Measurements from ENCODE around the gene MLIP. TPM values are rescaled to one million over a fixed set of nuclear protein-coding genes. Genes with fewer than 3 reads are reported as not detected.

Gene MLIP
- total and polyA plus RNA-seq, 2 experiments from 2014 or later = not detected

GRCh38 chr6:54114991-54115390, 3.7 kb downstream of the MLIP start:
- no peaks in the 10 kb centered on the region for H3K27me3 ChIP-seq (ENCODE audit: insufficient read depth)
- no peak overlapping the region for H2AFZ ChIP-seq
- no peak for TF ChIP-seq POLR2AphosphoS5 (IDR thresholded peaks at IDR 0.05; ENCODE audit: low read depth)
- TF ChIP-seq CREB1 (CRISPR knock-in tag; IDR thresholded peaks at IDR 0.05; ENCODE audit: low read depth) = no peak
- no peak for TF ChIP-seq ZNF114 (CRISPR knock-in tag; IDR thresholded peaks at IDR 0.05)
- no peak for TF ChIP-seq NANOG (IDR thresholded peaks at IDR 0.05; ENCODE audit: borderline replicate concordance)
- TF ChIP-seq ETS1 (IDR thresholded peaks at IDR 0.05) = no peak
- no peak for TF ChIP-seq ZNF331 (CRISPR knock-in tag; IDR thresholded peaks at IDR 0.05; ENCODE audit: low read depth)
- TF ChIP-seq REST (IDR thresholded peaks at IDR 0.05; ENCODE audit: unreplicated experiment) = no peak
- TF ChIP-seq CTCF (conservative IDR thresholded peaks at IDR 0.05; ENCODE audit: low read depth in 2 of 2) = no peak
- H3K4me3 ChIP-seq = no peak overlapping the region
- H3K27ac Mint-ChIP-seq = no peak overlapping the region
- no peak overlapping the region for H3K27ac ChIP-seq (ENCODE audit: low read depth)
- H3K36me3 ChIP-seq (ENCODE audit: insufficient read depth) = no peaks in the 10 kb centered on the region
- no peak overlapping the region for H3K4me2 ChIP-seq
- ATAC-seq (no peak), DNase-seq (ENCODE audit: low spot score) (no peak)
- H3K4me3 Mint-ChIP-seq = no peak overlapping the region
- H3K4me1 Mint-ChIP-seq = peaks cover 9% of the 10 kb centered on the region
- no peaks in the 10 kb centered on the region for H3K27me3 Mint-ChIP-seq (ENCODE audit: insufficient read depth, low read depth, poor library complexity)
- H4K20me1 ChIP-seq (replicated peaks; ENCODE audit: insufficient read depth) = no peaks in the 10 kb centered on the region
- 0 out of 3 replicates have a peak, but pooled peaks cover 4% of the 10 kb centered on the region for H3K36me3 Mint-ChIP-seq (ENCODE audit: low read depth)
- no peaks in the 10 kb centered on the region for H3K4me1 ChIP-seq (ENCODE audit: insufficient read depth)
- peaks cover 8% of the 10 kb centered on the region for H3K9me2 ChIP-seq (ENCODE audit: insufficient read depth)
- no peaks in the 10 kb centered on the region for H3F3A ChIP-seq (replicated peaks; ENCODE audit: low read depth)
- no peaks in the 10 kb centered on the region for H3K9me3 Mint-ChIP-seq
- no peaks in the 10 kb centered on the region for H3K79me2 ChIP-seq (replicated peaks; ENCODE audit: insufficient read depth)

- ATAC-seq (no peak), DNase-seq (ENCODE audit: low spot score) (no peak)
- H3F3A ChIP-seq (replicated peaks; ENCODE audit: low read depth) = no peaks in the 10 kb centered on the region
- H3K27ac ChIP-seq (ENCODE audit: low read depth) = no peak overlapping the region
- peaks cover 8% of the 10 kb centered on the region for H3K9me2 ChIP-seq (ENCODE audit: insufficient read depth)
- Mint-ChIP-seq H3K9me3 (no peaks in the 10 kb centered on the region), H3K27ac (no peak overlapping the region; the same call in 1 of the 2 replicates), H3K27me3 (ENCODE audit: insufficient read depth, low read depth, poor library complexity) (no peaks in the 10 kb centered on the region), H3K4me1 (peaks cover 10% of the 10 kb centered on the region), H3K36me3 (ENCODE audit: low read depth) (0 out of 3 replicates have a peak, but pooled peaks cover 4% of the 10 kb centered on the region), H3K4me3 (no peak overlapping the region)
- H3K79me2 ChIP-seq (replicated peaks; ENCODE audit: insufficient read depth) = no peaks in the 10 kb centered on the region
- H4K20me1 ChIP-seq (replicated peaks; ENCODE audit: insufficient read depth) = no peaks in the 10 kb centered on the region
- no peak overlapping the region for H3K4me3 ChIP-seq
- H3K4me2 ChIP-seq = no peak overlapping the region
- no peaks in the 10 kb centered on the region for H3K27me3 ChIP-seq (ENCODE audit: insufficient read depth)
- H2AFZ ChIP-seq = no peak overlapping the region
- H3K4me1 ChIP-seq (ENCODE audit: insufficient read depth) = no peaks in the 10 kb centered on the region
- H3K36me3 ChIP-seq (ENCODE audit: insufficient read depth) = no peaks in the 10 kb centered on the region
- TF ChIP-seq JUNB (IDR thresholded peaks at IDR 0.05; ENCODE audit: unreplicated experiment) (no peak), ZNF114 (CRISPR knock-in tag; IDR thresholded peaks at IDR 0.05) (no peak), ZNF331 (CRISPR knock-in tag; IDR thresholded peaks at IDR 0.05; ENCODE audit: low read depth) (no peak), CREB1 (CRISPR knock-in tag; IDR thresholded peaks at IDR 0.05; ENCODE audit: low read depth) (no peak), EZH2phosphoT487 (IDR thresholded peaks at IDR 0.05; ENCODE audit: unreplicated experiment) (no peak), REST (IDR thresholded peaks at IDR 0.05; ENCODE audit: unreplicated experiment) (no peak), ETS1 (IDR thresholded peaks at IDR 0.05) (no peak)
Observed at GRCh38 chr6:54115966-54116365, 4.7 kb downstream of the MLIP start.
